Measurements from ENCODE around the gene SEZ6.

Gene SEZ6

DNA sequence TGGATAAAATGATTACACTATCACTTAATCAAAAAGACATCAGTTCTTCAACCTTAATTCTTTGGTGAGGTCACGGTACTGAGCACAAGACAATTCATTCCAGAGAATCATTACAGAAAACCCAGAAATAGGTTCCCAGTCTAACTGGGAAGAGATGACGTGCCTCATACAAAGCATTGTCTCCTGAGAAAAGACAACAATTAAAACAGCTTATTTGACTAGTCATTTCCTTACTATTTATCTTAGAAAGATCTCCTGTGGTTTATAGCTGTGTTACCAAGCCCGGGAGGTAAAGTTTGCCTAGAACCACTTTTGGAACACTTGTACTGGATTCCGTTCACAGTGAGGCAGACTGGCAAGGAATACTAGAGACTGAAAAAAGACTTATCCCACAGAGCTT, 59.6 kb downstream of the SEZ6 start:
- Histone ChIP-seq H3K79me2 (ENCODE audit: low read length) (peaks cover 100% of the 10 kb centered on the region), H3K4me1 (ENCODE audit: low read length) (peaks cover 37% of the 10 kb centered on the region), H2AFZ (ENCODE audit: low read depth, low read length) (no peak overlapping the region), H3K27ac (ENCODE audit: low read length) (no peak overlapping the region), H3K9ac (ENCODE audit: low read length) (no peak overlapping the region), H3K9me3 (ENCODE audit: insufficient read depth, low read length) (no peaks in the 10 kb centered on the region), H3K4me3 (ENCODE audit: low read length) (no peak overlapping the region), H3K36me3 (replicated peaks; ENCODE audit: low read depth, low read length) (peaks cover 66% of the 10 kb centered on the region), H3K4me2 (ENCODE audit: low read length) (no peak overlapping the region), H4K20me1 (ENCODE audit: insufficient read depth, low read length) (peaks cover 76% of the 10 kb centered on the region), H3K27me3 (ENCODE audit: low read depth, low read length) (no peaks in the 10 kb centered on the region)
- no peak for TF ChIP-seq EZH2phosphoT487 (IDR thresholded peaks at IDR 0.05; ENCODE audit: low read depth)
- TF ChIP-seq, protein P1, sequence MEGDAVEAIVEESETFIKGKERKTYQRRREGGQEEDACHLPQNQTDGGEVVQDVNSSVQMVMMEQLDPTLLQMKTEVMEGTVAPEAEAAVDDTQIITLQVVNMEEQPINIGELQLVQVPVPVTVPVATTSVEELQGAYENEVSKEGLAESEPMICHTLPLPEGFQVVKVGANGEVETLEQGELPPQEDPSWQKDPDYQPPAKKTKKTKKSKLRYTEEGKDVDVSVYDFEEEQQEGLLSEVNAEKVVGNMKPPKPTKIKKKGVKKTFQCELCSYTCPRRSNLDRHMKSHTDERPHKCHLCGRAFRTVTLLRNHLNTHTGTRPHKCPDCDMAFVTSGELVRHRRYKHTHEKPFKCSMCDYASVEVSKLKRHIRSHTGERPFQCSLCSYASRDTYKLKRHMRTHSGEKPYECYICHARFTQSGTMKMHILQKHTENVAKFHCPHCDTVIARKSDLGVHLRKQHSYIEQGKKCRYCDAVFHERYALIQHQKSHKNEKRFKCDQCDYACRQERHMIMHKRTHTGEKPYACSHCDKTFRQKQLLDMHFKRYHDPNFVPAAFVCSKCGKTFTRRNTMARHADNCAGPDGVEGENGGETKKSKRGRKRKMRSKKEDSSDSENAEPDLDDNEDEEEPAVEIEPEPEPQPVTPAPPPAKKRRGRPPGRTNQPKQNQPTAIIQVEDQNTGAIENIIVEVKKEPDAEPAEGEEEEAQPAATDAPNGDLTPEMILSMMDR (IDR thresholded peaks at IDR 0.05; ENCODE audit: low read depth, low read length) = no peak

DNA sequence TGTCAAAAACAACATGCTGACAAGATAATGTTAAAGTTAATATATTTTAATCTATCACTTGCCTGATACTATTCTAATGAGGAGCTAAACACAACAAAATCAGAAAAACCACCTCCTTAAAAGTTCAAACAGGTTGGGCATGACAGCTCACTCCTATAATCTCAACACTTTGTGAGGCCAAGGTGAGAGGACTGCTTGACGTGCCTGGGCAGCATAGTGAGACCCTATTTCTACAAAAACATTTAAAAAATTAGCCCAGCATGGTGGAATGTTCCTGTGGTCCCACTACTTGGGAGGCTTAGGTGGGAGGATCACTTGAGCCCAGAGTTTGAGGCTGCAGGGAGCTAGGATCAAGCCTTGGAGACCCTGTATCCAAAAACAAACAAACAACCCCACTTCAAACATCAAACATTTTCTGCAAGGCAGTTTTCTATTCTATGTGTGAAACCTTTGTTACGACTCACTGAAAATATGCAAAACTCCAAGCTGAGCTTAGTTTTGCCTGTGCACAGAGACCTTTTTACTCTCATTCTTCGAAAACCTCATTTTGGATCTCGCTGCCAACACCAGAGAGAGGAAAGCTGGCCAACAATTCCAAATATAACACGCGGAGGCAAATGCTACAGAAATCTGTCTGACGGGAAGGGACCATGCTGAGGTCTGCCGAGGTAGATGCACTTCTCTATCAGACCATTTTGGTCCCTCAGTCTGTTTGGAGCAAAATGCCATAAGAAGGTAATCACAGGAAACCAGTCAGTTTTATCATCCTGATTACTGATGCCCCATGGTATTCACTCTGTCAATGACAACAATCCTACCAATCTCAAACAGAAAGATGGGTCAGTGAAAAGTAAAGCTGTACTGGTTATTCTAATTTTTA, 60.7 kb downstream of the SEZ6 start:
- H3K4me3 ChIP-seq (ENCODE audit: low read length) = no peak overlapping the region
- peaks cover 37% of the 10 kb centered on the region for H3K4me1 ChIP-seq (ENCODE audit: low read length)
- H3K9me3 ChIP-seq (ENCODE audit: insufficient read depth, low read length) = no peaks in the 10 kb centered on the region
- TF ChIP-seq, protein P1 (IDR thresholded peaks at IDR 0.05; ENCODE audit: low read depth, low read length) = no peak
- TF ChIP-seq EZH2phosphoT487 (IDR thresholded peaks at IDR 0.05; ENCODE audit: low read depth) = no peak
- peaks cover 87% of the 10 kb centered on the region for H4K20me1 ChIP-seq (ENCODE audit: insufficient read depth, low read length)
- H3K9ac ChIP-seq (ENCODE audit: low read length) = no peak overlapping the region
- H3K4me2 ChIP-seq (ENCODE audit: low read length) = peak overlapping the region; percentile 17
- peaks cover 100% of the 10 kb centered on the region for H3K79me2 ChIP-seq (ENCODE audit: low read length)
- no peaks in the 10 kb centered on the region for H3K27me3 ChIP-seq (ENCODE audit: low read depth, low read length)
- no peak overlapping the region; the same call in 1 of the 2 replicates for H3K27ac ChIP-seq (ENCODE audit: low read length)
- H3K36me3 ChIP-seq (replicated peaks; ENCODE audit: low read depth, low read length) = peaks cover 76% of the 10 kb centered on the region
- H2AFZ ChIP-seq (ENCODE audit: low read depth, low read length) = no peak overlapping the region

DNA sequence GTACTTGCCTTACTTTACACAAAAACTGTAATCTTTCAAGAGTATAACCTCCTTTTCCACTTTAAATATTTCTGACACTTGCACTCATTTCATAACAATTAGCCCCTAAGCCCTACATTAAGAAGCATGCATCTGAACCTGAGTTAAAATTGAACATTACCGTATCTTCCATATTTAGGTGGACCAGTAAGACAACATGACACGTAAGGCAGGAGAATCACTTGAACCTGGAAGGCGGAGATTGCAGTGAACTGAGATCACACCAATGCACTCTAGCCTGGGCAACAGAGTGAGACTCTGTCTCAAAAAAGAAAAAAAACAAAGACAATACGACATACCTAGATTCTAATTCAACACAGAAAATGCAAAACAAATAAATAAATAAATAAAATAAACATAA, 61.5 kb downstream of the SEZ6 start:
- peaks cover 95% of the 10 kb centered on the region for H4K20me1 ChIP-seq (ENCODE audit: insufficient read depth, low read length)
- H3K4me2 ChIP-seq (ENCODE audit: low read length) = no peak overlapping the region
- H3K9ac ChIP-seq (ENCODE audit: low read length) = no peak overlapping the region
- no peak overlapping the region for H3K27ac ChIP-seq (ENCODE audit: low read length)
- H3K36me3 ChIP-seq (replicated peaks; ENCODE audit: low read depth, low read length) = peaks cover 79% of the 10 kb centered on the region
- TF ChIP-seq, protein P1 (IDR thresholded peaks at IDR 0.05; ENCODE audit: low read depth, low read length) = no peak
- no peak for TF ChIP-seq EZH2phosphoT487 (IDR thresholded peaks at IDR 0.05; ENCODE audit: low read depth)
- no peaks in the 10 kb centered on the region for H3K27me3 ChIP-seq (ENCODE audit: low read depth, low read length)
- peaks cover 100% of the 10 kb centered on the region for H3K79me2 ChIP-seq (ENCODE audit: low read length)
- H3K4me3 ChIP-seq (ENCODE audit: low read length) = no peak overlapping the region
- no peaks in the 10 kb centered on the region for H3K9me3 ChIP-seq (ENCODE audit: insufficient read depth, low read length)
- H3K4me1 ChIP-seq (ENCODE audit: low read length) = peaks cover 37% of the 10 kb centered on the region
- H2AFZ ChIP-seq (ENCODE audit: low read depth, low read length) = no peak overlapping the region

DNA sequence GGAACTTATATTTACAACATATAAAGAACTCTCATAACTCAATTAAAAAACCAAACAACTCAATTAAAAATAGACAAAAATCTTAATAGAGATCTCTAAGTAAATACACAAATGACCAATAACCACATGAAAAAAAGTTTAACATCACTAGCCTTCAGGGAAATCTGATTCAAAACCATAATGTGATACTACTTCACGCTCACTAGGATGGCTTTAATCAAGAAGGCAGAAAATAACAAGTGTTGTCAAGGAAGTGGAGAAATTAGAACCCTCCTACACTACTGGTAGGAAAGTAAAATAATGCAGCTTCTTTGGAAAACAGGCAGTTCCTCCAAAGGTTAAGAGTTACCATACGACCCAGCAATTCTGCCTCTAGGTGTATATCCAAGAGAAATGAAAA, 62.9 kb downstream of the SEZ6 start:
- Histone ChIP-seq H3K9me3 (ENCODE audit: insufficient read depth, low read length) (no peaks in the 10 kb centered on the region), H3K9ac (ENCODE audit: low read length) (no peak overlapping the region), H3K4me2 (ENCODE audit: low read length) (no peak overlapping the region), H3K27me3 (ENCODE audit: low read depth, low read length) (no peaks in the 10 kb centered on the region), H4K20me1 (ENCODE audit: insufficient read depth, low read length) (peaks cover 99% of the 10 kb centered on the region), H3K4me3 (ENCODE audit: low read length) (no peak overlapping the region), H3K36me3 (replicated peaks; ENCODE audit: low read depth, low read length) (peaks cover 77% of the 10 kb centered on the region), H3K27ac (ENCODE audit: low read length) (no peak overlapping the region), H2AFZ (ENCODE audit: low read depth, low read length) (no peak overlapping the region), H3K79me2 (ENCODE audit: low read length) (peaks cover 100% of the 10 kb centered on the region), H3K4me1 (ENCODE audit: low read length) (peaks cover 31% of the 10 kb centered on the region)
- no peak for TF ChIP-seq EZH2phosphoT487 (IDR thresholded peaks at IDR 0.05; ENCODE audit: low read depth)
- TF ChIP-seq, protein P1 (IDR thresholded peaks at IDR 0.05; ENCODE audit: low read depth, low read length) = no peak

Data from OCI-LY3 (cell line).